Measurements from ENCODE around the gene RASA3. TPM values are rescaled to one million over a fixed set of nuclear protein-coding genes. Genes with fewer than 3 reads are reported as not detected.

The RASA3 gene
- total and polyA plus RNA-seq, 2 donors (not counting 3 experiments of a cell fraction or from before 2014, with no cell fraction given): 26.5 to 53.8 TPM

GRCh38 chr13:113998781-113999617 is 133.4 kb downstream of the RASA3 start:
- H3K27ac ChIP-seq (ENCODE audit: insufficient read depth, low read depth, low read length): no peak overlapping the region
- intact Hi-C loops (cut with micrococcal nuclease): no loop called here

DNA sequence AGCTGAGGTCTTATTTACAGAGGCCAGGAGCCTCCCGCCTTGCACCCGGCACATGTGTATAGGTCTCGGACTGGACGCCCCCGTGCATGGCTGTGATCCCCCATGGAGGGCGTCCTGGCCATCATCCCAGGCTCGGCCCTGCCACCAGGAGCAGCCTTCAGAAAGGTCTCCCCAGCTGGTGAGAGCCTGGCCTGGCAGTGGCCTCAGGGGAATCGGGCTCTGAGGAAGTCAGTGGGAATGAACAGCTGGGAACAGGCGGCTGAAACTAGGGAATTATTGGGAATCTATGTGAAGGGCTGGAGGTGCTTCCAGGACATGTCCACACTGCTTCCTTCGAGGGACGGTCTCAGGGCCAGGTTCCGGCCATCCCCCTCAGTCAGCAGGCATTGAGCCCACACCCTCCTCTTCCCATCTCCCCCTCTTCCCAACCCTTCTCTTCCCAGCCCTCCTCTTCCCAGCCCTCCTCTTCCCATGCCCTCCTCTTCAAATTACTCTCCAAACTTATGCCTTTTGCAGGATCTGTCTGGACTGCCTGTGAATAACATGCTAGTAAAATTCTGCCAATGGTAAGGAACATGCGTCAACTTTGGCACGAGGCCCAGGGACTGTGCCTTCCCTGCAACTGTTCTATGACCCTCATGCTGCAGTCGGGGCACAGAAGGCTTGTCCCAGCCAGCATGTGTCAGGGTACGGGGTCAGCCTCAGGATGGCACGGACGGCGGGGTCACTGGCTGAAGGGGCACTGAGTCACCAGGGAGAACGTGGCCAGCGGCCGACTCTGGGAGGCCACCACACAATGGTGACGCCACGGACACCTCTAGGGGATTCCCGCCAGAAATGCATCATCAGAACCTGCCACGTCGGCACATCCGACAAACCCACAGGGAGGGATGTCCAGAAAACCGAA is 134.3 kb downstream of the RASA3 start:
- TF ChIP-seq, protein P1, sequence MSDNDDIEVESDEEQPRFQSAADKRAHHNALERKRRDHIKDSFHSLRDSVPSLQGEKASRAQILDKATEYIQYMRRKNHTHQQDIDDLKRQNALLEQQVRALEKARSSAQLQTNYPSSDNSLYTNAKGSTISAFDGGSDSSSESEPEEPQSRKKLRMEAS (IDR thresholded peaks at IDR 0.05; ENCODE audit: insufficient read depth, insufficient read length): no peak
- TF ChIP-seq POLR2A (IDR thresholded peaks at IDR 0.05; ENCODE audit: low read depth, low read length) (no peak), CTCF (IDR thresholded peaks at IDR 0.05; ENCODE audit: extremely low read depth in 1 of 2, insufficient read depth in 1 of 2, low read depth in 1 of 2, low read length in 2 of 2) (no peak), GATA2 (IDR thresholded peaks at IDR 0.05; ENCODE audit: insufficient read depth, insufficient read length, low read depth, low read length) (no peak), EZH2 (IDR thresholded peaks at IDR 0.05; ENCODE audit: borderline replicate concordance, low read depth, low read length, severe bottlenecking) (no peak), FOS (IDR thresholded peaks at IDR 0.05; ENCODE audit: borderline replicate concordance, insufficient read depth, low read length) (no peak), MYC (IDR thresholded peaks at IDR 0.05; ENCODE audit: low read depth, low read length) (no peak), JUN (IDR thresholded peaks at IDR 0.05; ENCODE audit: borderline replicate concordance, insufficient read depth, insufficient read length, low read depth) (no peak)
- no peak for FAIRE-seq
- intact Hi-C loops (cut with micrococcal nuclease) (no loop called here), dilution Hi-C loops (cut with MboI; ENCODE audit: extremely low pct_ligation_motif_present, low sequenced_read_pairs) (no loop called here)
- POLR2A ChIA-PET: no interaction called here
- H3K4me2 ChIP-seq (ENCODE audit: insufficient read depth, low read length): no peak overlapping the region
- H4K20me1 ChIP-seq (replicated peaks; ENCODE audit: control insufficient read depth, extremely low read depth, insufficient read depth, low read length): no peaks in the 10 kb centered on the region
- no peak overlapping the region for H3K9ac ChIP-seq (replicated peaks; ENCODE audit: extremely low read depth, insufficient read depth, low read length)
- no peaks in the 10 kb centered on the region for H3K4me1 ChIP-seq (ENCODE audit: control insufficient read depth, extremely low read depth, insufficient read depth, low read length)
- no TSS peak for BruUV-seq (replicated peaks)
- CTCF ChIA-PET: no interaction called here
- H3K27me3 ChIP-seq (ENCODE audit: control insufficient read depth in 2 of 2, insufficient read depth in 2 of 2, low read length in 2 of 2): no peaks in the 10 kb centered on the region
- H3K9me1 ChIP-seq (replicated peaks; ENCODE audit: control insufficient read depth, extremely low read depth, insufficient read depth, low read length): no peaks in the 10 kb centered on the region
- no peak overlapping the region for H2AFZ ChIP-seq (ENCODE audit: low read depth, low read length)
- DNase-seq (ENCODE audit: low read depth, low spot score): no peak
- peaks cover 3 to 55% of the 10 kb centered on the region in 2 experiments for H3K36me3 ChIP-seq (ENCODE audit: control insufficient read depth in 2 of 2, extremely low read depth in 1 of 2, insufficient read depth in 2 of 2, low read length in 2 of 2)
- no peaks in the 10 kb centered on the region for H3K79me2 ChIP-seq (ENCODE audit: control insufficient read depth, insufficient read depth, low read length)
- no peak overlapping the region for H3K4me3 ChIP-seq (replicated peaks in 1 of 3; ENCODE audit: insufficient read depth in 1 of 3, low read depth in 1 of 3, low read length in 3 of 3)
- H3K27ac ChIP-seq (ENCODE audit: insufficient read depth, low read depth, low read length): no peak overlapping the region
- no peaks in the 10 kb centered on the region for H3K9me3 ChIP-seq (replicated peaks; ENCODE audit: control insufficient read depth, insufficient read depth, low read length)

More at GRCh38 chr13:113998781-113999617, 133.4 kb downstream of the RASA3 start:
- Histone ChIP-seq H3K9ac (replicated peaks; ENCODE audit: extremely low read depth, insufficient read depth, low read length) (no peak overlapping the region), H3K9me1 (replicated peaks; ENCODE audit: control insufficient read depth, extremely low read depth, insufficient read depth, low read length) (no peaks in the 10 kb centered on the region), H3K9me3 (replicated peaks; ENCODE audit: control insufficient read depth, insufficient read depth, low read length) (no peaks in the 10 kb centered on the region), H2AFZ (ENCODE audit: low read depth, low read length) (no peak overlapping the region), H3K79me2 (ENCODE audit: control insufficient read depth, insufficient read depth, low read length) (peaks cover 1% of the 10 kb centered on the region), H3K27me3 (ENCODE audit: control insufficient read depth in 2 of 2, insufficient read depth in 2 of 2, low read length in 2 of 2) (no peaks in the 10 kb centered on the region), H3K4me3 (replicated peaks in 1 of 3; ENCODE audit: insufficient read depth in 1 of 3, low read depth in 1 of 3, low read length in 3 of 3) (no peak overlapping the region), H4K20me1 (replicated peaks; ENCODE audit: control insufficient read depth, extremely low read depth, insufficient read depth, low read length) (no peaks in the 10 kb centered on the region), H3K4me2 (ENCODE audit: insufficient read depth, low read length) (no peak overlapping the region), H3K36me3 (ENCODE audit: control insufficient read depth in 2 of 2, extremely low read depth in 1 of 2, insufficient read depth in 2 of 2, low read length in 2 of 2) (peaks cover 3 to 56% of the 10 kb centered on the region in 2 experiments), H3K4me1 (ENCODE audit: control insufficient read depth, extremely low read depth, insufficient read depth, low read length) (peaks cover 4% of the 10 kb centered on the region)
- dilution Hi-C loops (cut with MboI; ENCODE audit: extremely low pct_ligation_motif_present, low sequenced_read_pairs): no loop called here
- POLR2A ChIA-PET: no interaction called here
- TF ChIP-seq FOS (IDR thresholded peaks at IDR 0.05; ENCODE audit: borderline replicate concordance, insufficient read depth, low read length): no peak
- TF ChIP-seq GATA2 (IDR thresholded peaks at IDR 0.05; ENCODE audit: insufficient read depth, insufficient read length, low read depth, low read length): no peak
- CTCF ChIA-PET: no interaction called here
- DNase-seq (ENCODE audit: low read depth, low spot score): no peak
- BruUV-seq (replicated peaks): no TSS peak
- no peak for FAIRE-seq

Measured in endothelial cell of umbilical vein (primary cell).